Adrenal gland (tissue), 12 donors: ENCODE data around the gene RNASE12. TPM values are rescaled to one million over a fixed set of nuclear protein-coding genes. Genes with fewer than 3 reads are reported as not detected.
A peak's percentile ranks its signal among the peaks of the same experiment; 100 is the strongest.

Source experiments
- DNase-seq, 7 donors: peaks; one replicate each; pipeline ENCODE4 v3.0.0-alpha.2; 2019 to 2020
- H3K27ac ChIP-seq, 5 donors: fragments of 200-600 bp; sonication (generic) in 4 of 5; 1 replicate in 3 of 5; 2 replicates in 2 of 5; pipeline versions ENCODE4 v1.5.1 to v1.8.0; 2016 to 2020; ENCODE audit warnings: mild to moderate bottlenecking in 1 of 5
- H3K27me3 ChIP-seq: fragments of 200-600 bp; 2 replicates; pipeline ENCODE4 v1.8.0; 2021
- H3K36me3 ChIP-seq, 2 donors: fragments of 200-600 bp; replicated peaks in 1 of 2; 1 replicate in 1 of 2; 2 replicates in 1 of 2; pipeline versions ENCODE4 v1.5.1 to v1.8.0; 2018 to 2022
- H3K4me1 ChIP-seq, 2 donors: fragments of 200-600 bp; replicated peaks in 1 of 2; 1 replicate in 1 of 2; 2 replicates in 1 of 2; pipeline versions ENCODE4 v1.5.1 to v1.8.0; 2018 to 2021
- H3K4me3 ChIP-seq, 4 donors: fragments of 200-600 bp; sonication (generic) in 3 of 4; one replicate each; pipeline ENCODE4 v1.5.1; 2016 to 2018
- H3K9me3 ChIP-seq, 3 donors: fragments of 200-600 bp; sonication (generic) in 1 of 3; replicated peaks in 1 of 3; 1 replicate in 2 of 3; 2 replicates in 1 of 3; pipeline versions ENCODE4 v1.5.1 to v1.8.0; 2016 to 2021
- CTCF ChIP-seq, 6 experiments: fragments of 450-650 bp in 4 of 6; fragments of 200-600 bp in 2 of 6; sonication (generic) in 1 of 6; IDR thresholded peaks; 1 replicate in 5 of 6; 2 replicates in 1 of 6; pipeline versions ENCODE4 v1.5.1 to v1.8.0; 2016 to 2021; ENCODE audit warnings: antibody characterized with exemption in 6 of 6, mild to moderate bottlenecking in 2 of 6, moderate library complexity in 1 of 6
- POLR2A ChIP-seq, 2 donors: fragments of 450-650 bp; IDR thresholded peaks; one replicate each; pipeline ENCODE4 v1.6.1; 2017; ENCODE audit warnings: antibody characterized with exemption in 2 of 2, mild to moderate bottlenecking in 2 of 2, moderate library complexity in 1 of 2
- WGBS, 4 donors: extraction: QIAGEN DNeasy Blood & Tissue Kit in 2 of 4; methylation state at CpG; one replicate each; pipeline versions ENCODE4 v1.1.5 to v1.1.7; 2013 to 2017; 5-methylcytosine and 5-hydroxymethylcytosine counted together
- intact Hi-C, 2 donors: fragments of 100-400 bp; cut with DNase I; formaldehyde crosslinking; loops; one replicate each; pipeline versions ENCODE4 v1.14.1 to v1.15.0; 2022 to 2023
- polyA plus RNA-seq, 3 donors: library from polyadenylated mRNA; stranded (reverse); fragments of 200-250 nt in 2 of 3; fragments of 350-450 nt in 1 of 3; fragmentation: Illumina TruSeq in 1 of 3; extraction: RNeasy Lipid Tissue Mini Kit (QIAGEN cat#74804) in 1 of 3; gene quantifications; one replicate each; pipeline ENCODE4 v1.2.3, GENCODE V29; 2013 to 2014
- total RNA-seq, 9 donors: library from RNA; depleted of rRNA in 4 of 9; stranded (reverse); fragments of >200 nt in 4 of 9; fragments of 120-200 nt in 1 of 9; fragmentation: NEBNext Ultra II Directional in 1 of 9; extraction: Animal tissue kit (Norgen Biotek cat#: 25700) in 1 of 9; gene quantifications; one replicate each; pipeline versions ENCODE4 v1.1.0 to v1.2.4, GENCODE V29; 2013 to 2023
- donor health status: healthy with polysubstance abuse.
- donor health status: Bipolar disorder and iron deficiency.
- donor health status: DM: yes; HTN: yes; CAD: no.
- donor health status: DM: no; HTN: no; CAD: no.
- donor health status: DM: no; HTN: no; CAD: no.
- donor health status: DM: yes; HTN: yes; CAD: no.

The RNASE12 gene
- total and polyA plus RNA-seq, 12 donors, result not detected

- Histone ChIP-seq H3K4me3 (peak overlapping the region in 2 of 4 donors; percentile 57 to 77), H3K27ac (peak overlapping the region in 4 of 5 donors; percentile 26 to 85 (median 78)), H3K27me3 (no peaks in the 10 kb centered on the region), H3K9me3 (no peaks in the 10 kb centered on the region), H3K36me3 (no peaks in the 10 kb centered on the region), H3K4me1 (peaks cover 0 to 11% of the 10 kb centered on the region in 2 donors)
- 8 to 12% (median 9%) methylated on average over 27 of the region's 27 CpGs for WGBS, 4 donors
- no peak for TF ChIP-seq CTCF (IDR thresholded peaks at IDR 0.05)
- no peak for TF ChIP-seq POLR2A (IDR thresholded peaks at IDR 0.05)
- intact Hi-C loops, result loop anchor here in 1 of 2 donors (5.0 kb wide), 1 partner anchor 72 kb away; the partner anchor contains the start of gene RNASE4
- DNase-seq, result peak; percentile 76 to 95 (median 83)
These were observed 19.0 kb upstream of the RNASE12 start for GRCh38 chr14:20610002-20610765.

- 0 to 1% (median 0%) methylated on average over 20 to 44 of the region's 44 CpGs for WGBS, 4 donors
- TF ChIP-seq POLR2A (IDR thresholded peaks at IDR 0.05) (peak in 1 of 2 donors; percentile 34), CTCF (IDR thresholded peaks at IDR 0.05) (peak; percentile 90 to 100 (median 96))
- Histone ChIP-seq H3K36me3 (no peaks in the 10 kb centered on the region), H3K27me3 (no peaks in the 10 kb centered on the region), H3K4me1 (peaks cover 0 to 9% of the 10 kb centered on the region in 2 donors), H3K4me3 (peak overlapping the region in 2 of 4 donors; percentile 57 to 77), H3K9me3 (no peaks in the 10 kb centered on the region), H3K27ac (peak overlapping the region in 4 of 5 donors; percentile 26 to 85 (median 78))
- DNase-seq, result peak; percentile 60 to 93 (median 77)
- intact Hi-C loops, result loop anchor here (5.0 to 10.0 kb wide), 6 partner anchors 73 to 287 kb away; partner anchors contain the start of gene RNASE4 (in 1 of the 2)
These were observed 18.2 kb upstream of the RNASE12 start for GRCh38 chr14:20609215-20610001.

GRCh38 chr14:20608383-20609110, 17.4 kb upstream of the RNASE12 start:
- Histone ChIP-seq H3K4me1 (peaks cover 0 to 7% of the 10 kb centered on the region in 2 donors), H3K36me3 (no peaks in the 10 kb centered on the region), H3K9me3 (no peaks in the 10 kb centered on the region), H3K27me3 (no peaks in the 10 kb centered on the region), H3K4me3 (no peak overlapping the region), H3K27ac (no peak overlapping the region)
- no peak for DNase-seq
- no peak for TF ChIP-seq POLR2A (IDR thresholded peaks at IDR 0.05)
- TF ChIP-seq CTCF (IDR thresholded peaks at IDR 0.05), result no peak
- intact Hi-C loops, result loop anchor here (5.0 to 10.0 kb wide), 5 partner anchors 81 to 286 kb away; no protein-coding TSS in a partner anchor
- WGBS, 4 donors, result 63 to 76% (median 67%) methylated on average over 7 of the region's 7 CpGs
